Stomach (tissue), 4 donors: ENCODE measurements around the gene HYDIN.

Experiments
- CTCF ChIP-seq, 7 experiments: fragments of 450-650 bp in 4 of 7; fragments of 200-600 bp in 3 of 7; sonication (generic) in 3 of 7; IDR thresholded peaks; one replicate each; pipeline ENCODE4 v1.5.1; 2016 to 2019; ENCODE audit warnings: antibody characterized with exemption in 7 of 7, control low read depth in 2 of 7, mild to moderate bottlenecking in 1 of 7
- EP300 ChIP-seq: sonication (generic); formaldehyde crosslinking; IDR thresholded peaks from one replicate; pipeline ENCODE4 v1.6.1; 2017; ENCODE audit warnings: antibody characterized with exemption
- POLR2A ChIP-seq, 4 donors: fragments of 450-650 bp; IDR thresholded peaks; one replicate each; pipeline ENCODE4 v1.6.1; 2016; ENCODE audit warnings: antibody characterized with exemption in 4 of 4, control low read depth in 2 of 4, mild to moderate bottlenecking in 1 of 4, moderate library complexity in 1 of 4
- POLR2AphosphoS5 ChIP-seq, 3 donors: sonication (generic); formaldehyde crosslinking; IDR thresholded peaks; one replicate each; pipeline ENCODE4 v1.6.1; 2016; ENCODE audit warnings: antibody characterized with exemption in 3 of 3

GRCh38 chr16:71230122-71230845 lies at the start of gene HYDIN:
- TF ChIP-seq CTCF (IDR thresholded peaks at IDR 0.05) (no peak), EP300 (no peak), POLR2A (IDR thresholded peaks at IDR 0.05) (no peak), POLR2AphosphoS5 (IDR thresholded peaks at IDR 0.05) (no peak)
